Mammary epithelial cell (primary cell): Measurements from ENCODE around the gene PPM1G.

ENCODE experiments used
- CTCF ChIP-seq, 2 donors: IDR thresholded peaks in 1 of 2; conservative IDR thresholded peaks in 1 of 2; 2 replicates each; pipeline ENCODE4 v1.5.1; 2011 to 2012; ENCODE audit warnings: inconsistent platforms in 2 of 2, low read length in 2 of 2, mild to moderate bottlenecking in 2 of 2, control low read depth in 1 of 2, low read depth in 1 of 2; ENCODE audit not compliant: insufficient read depth in 1 of 2; ENCODE audit errors: extremely low read depth in 1 of 2
- EZH2 ChIP-seq: IDR thresholded peaks from 2 replicates; pipeline ENCODE4 v1.6.1; 2012; ENCODE audit warnings: low read length, inconsistent platforms, borderline replicate concordance

- TF ChIP-seq CTCF (conservative IDR thresholded peaks at IDR 0.05 in 1 of 2, IDR thresholded peaks at IDR 0.05 in 1 of 2; ENCODE audit: extremely low read depth in 1 of 2, insufficient read depth in 1 of 2, low read depth in 1 of 2, low read length in 2 of 2) (no peak), EZH2 (no peak)
These were observed 74.1 kb downstream of the PPM1G start for GRCh38 chr2:27335311-27335710.
